ENCODE data around the gene SCFD1.

SCFD1 gene

GRCh38 chr14:30610787-30611343 is 11.3 kb upstream of the SCFD1 start:
- peak; percentile 34 for DNase-seq (ENCODE audit: low spot score)
- in situ Hi-C loops (cut with MboI; ENCODE audit: low sequenced_read_pairs, unreplicated experiment): no loop called here
- no peak for TF ChIP-seq CTCF (IDR thresholded peaks at IDR 0.05; ENCODE audit: borderline replicate concordance, control extremely low read depth, extremely low read depth, insufficient read depth, missing control alignments)

- no peak for DNase-seq (ENCODE audit: low spot score)
- in situ Hi-C loops (cut with MboI; ENCODE audit: low sequenced_read_pairs, unreplicated experiment): no loop called here
- no peak for TF ChIP-seq CTCF (IDR thresholded peaks at IDR 0.05; ENCODE audit: borderline replicate concordance, control extremely low read depth, extremely low read depth, insufficient read depth, missing control alignments)
These were observed 8.0 kb upstream of the SCFD1 start for GRCh38 chr14:30614155-30614554.

DNA sequence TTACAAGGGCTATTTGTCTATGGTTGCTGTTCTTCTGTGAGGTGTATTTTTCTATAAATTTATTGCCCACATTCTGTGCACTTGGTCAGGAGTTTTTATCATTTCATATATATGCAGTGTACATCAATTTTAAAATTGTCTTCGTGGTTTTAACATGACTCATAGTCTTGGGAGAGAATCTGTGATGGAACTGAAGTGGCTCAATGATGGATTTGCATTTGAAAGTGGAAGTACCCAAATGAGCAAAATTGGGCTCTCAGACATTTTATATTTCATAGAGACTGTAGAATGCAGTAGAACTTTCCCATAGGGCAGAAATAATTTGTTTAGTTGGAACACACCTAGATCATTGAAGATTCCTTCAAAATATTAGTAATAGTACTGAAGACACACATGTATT is 1.9 kb upstream of the SCFD1 start:
- in situ Hi-C loops (cut with MboI; ENCODE audit: low sequenced_read_pairs, unreplicated experiment): no loop called here
- TF ChIP-seq CTCF (IDR thresholded peaks at IDR 0.05; ENCODE audit: borderline replicate concordance, control extremely low read depth, extremely low read depth, insufficient read depth, missing control alignments): no peak
- DNase-seq (ENCODE audit: low spot score): peak; percentile 46

- peak; percentile 4 for DNase-seq (ENCODE audit: low spot score)
- TF ChIP-seq CTCF (IDR thresholded peaks at IDR 0.05; ENCODE audit: borderline replicate concordance, control extremely low read depth, extremely low read depth, insufficient read depth, missing control alignments): no peak
- in situ Hi-C loops (cut with MboI; ENCODE audit: low sequenced_read_pairs, unreplicated experiment): no loop called here
These were observed 672 bp upstream of the SCFD1 start for GRCh38 chr14:30621354-30621939.

GRCh38 chr14:30623412-30624131 is 1.5 kb downstream of the SCFD1 start:
- no peak for TF ChIP-seq CTCF (IDR thresholded peaks at IDR 0.05; ENCODE audit: borderline replicate concordance, control extremely low read depth, extremely low read depth, insufficient read depth, missing control alignments)
- no peak for DNase-seq (ENCODE audit: low spot score)

GRCh38 chr14:30624132-30624423 is 2.0 kb downstream of the SCFD1 start:
- no peak for TF ChIP-seq CTCF (IDR thresholded peaks at IDR 0.05; ENCODE audit: borderline replicate concordance, control extremely low read depth, extremely low read depth, insufficient read depth, missing control alignments)
- DNase-seq (ENCODE audit: low spot score): no peak
- in situ Hi-C loops (cut with MboI; ENCODE audit: low sequenced_read_pairs, unreplicated experiment): no loop called here

More at GRCh38 chr14:30623412-30624131, 1.5 kb downstream of the SCFD1 start:
- in situ Hi-C loops (cut with MboI; ENCODE audit: low sequenced_read_pairs, unreplicated experiment): no loop called here
